K562 (cell line): ENCODE results near the gene ERF. TPM values are rescaled to one million over a fixed set of nuclear protein-coding genes. Genes with fewer than 3 reads are reported as not detected.

Experiments used
- E2F3 ChIP-seq: fragments of 250-450 bp; sonication (Bioruptor Pico); IDR thresholded peaks from 2 replicates; pipeline ENCODE4 v1.4.0; 2020; ENCODE audit warnings: mild to moderate bottlenecking
- EGR1 ChIP-seq: fragments of 450-650 bp; conservative IDR thresholded peaks from 2 replicates; pipeline ENCODE4 v1.6.1; 2017; ENCODE audit warnings: mild to moderate bottlenecking
- EP400 ChIP-seq: fragments of 450-650 bp; IDR thresholded peaks from 2 replicates; pipeline ENCODE4 v1.6.1; 2017; ENCODE audit warnings: antibody characterized with exemption, mild to moderate bottlenecking, moderate library complexity
- FOXP1 ChIP-seq: sonication (generic); formaldehyde crosslinking; IDR thresholded peaks from 2 replicates; pipeline ENCODE4 v1.8.0; 2022; ENCODE audit warnings: mild to moderate bottlenecking, missing genetic modification reagents
- HDAC6 ChIP-seq: IDR thresholded peaks from 2 replicates; pipeline ENCODE4 v1.6.1; 2012; ENCODE audit warnings: low read depth, mild to moderate bottlenecking, control low read depth, inconsistent platforms, low read length, moderate library complexity
- HIVEP1 ChIP-seq: fragments of 250-450 bp; sonication (Bioruptor Pico); IDR thresholded peaks from 2 replicates; pipeline ENCODE4 v1.4.0; 2020; ENCODE audit warnings: mild to moderate bottlenecking
- HNRNPK ChIP-seq: fragments of 200-400 bp; formaldehyde crosslinking; IDR thresholded peaks from one replicate; pipeline ENCODE4 v1.6.1; 2018; ENCODE audit warnings: mild to moderate bottlenecking, low read depth, low read length; ENCODE audit not compliant: poor library complexity, severe bottlenecking
- JUND ChIP-seq, 2 experiments: IDR thresholded peaks; 2 replicates in 1 of 2; 3 replicates in 1 of 2; pipeline ENCODE4 v1.6.1; 2011; ENCODE audit warnings: borderline replicate concordance in 2 of 2, low read depth in 2 of 2, low read length in 2 of 2, improper control_type of control experiment in 1 of 2, missing biosample characterization in 1 of 2, missing genetic modification characterization in 1 of 2, missing genetic modification reagents in 1 of 2
- SAFB ChIP-seq: fragments of 200-400 bp; formaldehyde crosslinking; IDR thresholded peaks from 2 replicates; pipeline ENCODE4 v1.6.1; 2017; ENCODE audit warnings: low read depth, low read length, borderline replicate concordance
- ZFX ChIP-seq: sonication (generic); formaldehyde crosslinking; IDR thresholded peaks from 2 replicates; pipeline ENCODE4 v1.8.0; 2022; ENCODE audit warnings: mild to moderate bottlenecking, missing genetic modification reagents, moderate library complexity
- ZNF644 ChIP-seq: fragments of 200-800 bp; sonication (Bioruptor generic); IDR thresholded peaks from 2 replicates; pipeline ENCODE4 v1.6.1; 2016; ENCODE audit warnings: low read depth, missing genetic modification characterization, missing compliant biosample characterization
- polyA plus RNA-seq, 8 experiments: library from polyadenylated mRNA; depleted of rRNA in 4 of 8; stranded (reverse) in 5 of 8; unstranded in 3 of 8; fragments of >200 nt; fragmentation: Nextera tagmentation in 2 of 8; fragmentation: Illumina TruSeq in 1 of 8; extraction: Ambion mirVana in 2 of 8; extraction: Trizol in 1 of 8; gene quantifications; 2 replicates each; pipeline versions ENCODE4 v1.2.1 to v1.2.3, GENCODE V29; 2011 to 2014; ENCODE audit warnings: inconsistent platforms in 1 of 8, missing spikeins in 1 of 8
- total RNA-seq, 7 experiments: library from RNA; depleted of rRNA in 6 of 7; stranded (reverse); fragments of >200 nt in 6 of 7; fragmentation: Illumina TruSeq in 2 of 7; extraction: Trizol in 2 of 7; gene quantifications; 2 replicates each; pipeline versions ENCODE4 v1.2.1 to v1.2.3, GENCODE V29; 2011 to 2021; ENCODE audit warnings: low replicate concordance in 1 of 7
- TF ChIP-seq, protein P1 (sequence below): IDR thresholded peaks from 3 replicates; pipeline ENCODE4 v1.6.1; 2011; ENCODE audit warnings: borderline replicate concordance, mild to moderate bottlenecking, moderate library complexity; ENCODE audit not compliant: insufficient read length; ENCODE audit errors: extremely low read depth
- TF ChIP-seq, protein P2 (sequence below): sonication (generic); formaldehyde crosslinking; IDR thresholded peaks from 2 replicates; pipeline ENCODE4 v1.5.0; 2020; ENCODE audit warnings: missing genetic modification reagents
- TF ChIP-seq, protein P3 (sequence below): fragments of 450-650 bp; formaldehyde crosslinking; IDR thresholded peaks from 2 replicates; pipeline ENCODE4 v1.4.0; 2022; ENCODE audit warnings: missing genetic modification characterization
- TF ChIP-seq, protein P4 (sequence below): fragments of 250-450 bp; sonication (Bioruptor Pico); IDR thresholded peaks from 2 replicates; pipeline ENCODE4 v1.9.0; 2021; ENCODE audit warnings: mild to moderate bottlenecking, inconsistent platforms
- TF ChIP-seq, protein P5 (sequence below), 2 experiments: fragments of 200-800 bp in 1 of 2; sonication (Bioruptor generic) in 1 of 2; sonication (generic) in 1 of 2; formaldehyde crosslinking in 1 of 2; IDR thresholded peaks in 1 of 2; conservative IDR thresholded peaks in 1 of 2; 2 replicates each; pipeline versions ENCODE4 v1.5.0 to v1.6.1; 2016 to 2020; ENCODE audit warnings: missing compliant biosample characterization in 1 of 2, missing genetic modification characterization in 1 of 2, missing genetic modification reagents in 1 of 2

The ERF gene
- total and polyA plus RNA-seq, 9 of the 15 experiments (the other 6 are each of a cell fraction or from before 2014, with no cell fraction given) = 0.03 to 75.4 (median 27.0) TPM

DNA sequence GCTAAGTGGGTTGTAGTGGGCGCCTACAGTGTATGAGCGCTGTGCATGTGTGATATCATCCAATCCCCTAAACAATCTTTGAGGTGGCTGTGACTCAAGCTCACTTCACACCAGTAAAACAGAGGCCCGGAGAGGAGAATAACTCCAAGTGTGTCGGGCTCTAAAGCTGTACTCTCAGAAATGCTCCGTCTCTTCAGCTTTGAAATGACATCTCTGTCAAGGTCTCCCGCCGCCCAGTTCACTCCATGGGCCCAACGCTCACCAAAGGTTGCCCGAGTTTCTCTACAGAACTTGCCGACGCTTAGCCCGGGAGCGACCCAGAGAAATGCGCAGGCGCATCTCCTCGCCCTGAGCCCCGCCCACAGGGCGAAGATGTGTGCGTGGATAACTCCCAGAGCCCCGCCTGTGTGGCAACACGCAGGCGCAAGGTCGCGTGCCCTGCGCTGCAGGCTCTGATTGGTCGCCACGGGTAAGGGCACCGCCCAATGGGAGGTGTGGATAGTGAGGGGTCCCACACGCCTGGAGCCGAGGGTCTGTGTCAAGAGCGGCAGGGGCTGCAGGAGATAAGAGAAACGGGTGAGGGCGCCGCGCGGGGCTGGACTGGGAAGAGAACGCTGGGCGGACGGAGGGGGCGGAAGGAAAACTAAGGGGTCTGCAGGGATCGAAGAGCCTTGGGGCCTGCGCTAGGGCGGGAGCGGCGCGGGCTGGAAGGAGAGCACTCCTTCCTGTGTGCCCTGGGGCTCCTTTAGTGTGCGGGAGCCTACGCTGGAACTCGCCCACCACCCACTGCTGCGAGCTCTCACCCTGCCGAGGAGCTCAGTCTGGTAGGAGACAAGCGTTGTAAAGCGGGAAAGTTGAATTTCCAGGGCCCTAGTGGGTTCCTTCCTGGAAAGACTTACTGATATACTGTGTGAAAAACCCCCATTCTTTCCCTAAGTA, 34.8 kb downstream of the ERF start, which contains the start of gene ZNF526 (continued):
- TF ChIP-seq, protein P1, sequence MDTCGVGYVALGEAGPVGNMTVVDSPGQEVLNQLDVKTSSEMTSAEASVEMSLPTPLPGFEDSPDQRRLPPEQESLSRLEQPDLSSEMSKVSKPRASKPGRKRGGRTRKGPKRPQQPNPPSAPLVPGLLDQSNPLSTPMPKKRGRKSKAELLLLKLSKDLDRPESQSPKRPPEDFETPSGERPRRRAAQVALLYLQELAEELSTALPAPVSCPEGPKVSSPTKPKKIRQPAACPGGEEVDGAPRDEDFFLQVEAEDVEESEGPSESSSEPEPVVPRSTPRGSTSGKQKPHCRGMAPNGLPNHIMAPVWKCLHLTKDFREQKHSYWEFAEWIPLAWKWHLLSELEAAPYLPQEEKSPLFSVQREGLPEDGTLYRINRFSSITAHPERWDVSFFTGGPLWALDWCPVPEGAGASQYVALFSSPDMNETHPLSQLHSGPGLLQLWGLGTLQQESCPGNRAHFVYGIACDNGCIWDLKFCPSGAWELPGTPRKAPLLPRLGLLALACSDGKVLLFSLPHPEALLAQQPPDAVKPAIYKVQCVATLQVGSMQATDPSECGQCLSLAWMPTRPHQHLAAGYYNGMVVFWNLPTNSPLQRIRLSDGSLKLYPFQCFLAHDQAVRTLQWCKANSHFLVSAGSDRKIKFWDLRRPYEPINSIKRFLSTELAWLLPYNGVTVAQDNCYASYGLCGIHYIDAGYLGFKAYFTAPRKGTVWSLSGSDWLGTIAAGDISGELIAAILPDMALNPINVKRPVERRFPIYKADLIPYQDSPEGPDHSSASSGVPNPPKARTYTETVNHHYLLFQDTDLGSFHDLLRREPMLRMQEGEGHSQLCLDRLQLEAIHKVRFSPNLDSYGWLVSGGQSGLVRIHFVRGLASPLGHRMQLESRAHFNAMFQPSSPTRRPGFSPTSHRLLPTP = no peak
- TF ChIP-seq E2F3 (CRISPR knock-in tag) (0 out of 2 replicates have a peak, but pooled peaks have one; percentile 27), HNRNPK (no peak), SAFB (no peak), HIVEP1 (CRISPR knock-in tag) (no peak), EP400 (peak; percentile 92), HDAC6 (no peak), FOXP1 (no peak), ZNF644 (no peak), ZFX (CRISPR knock-in tag) (peak; percentile 75), JUND (IDR thresholded peaks at IDR 0.05; ENCODE audit: borderline replicate concordance, low read depth, low read length) (peak; percentile 30; the same call in 1 of the 2 replicates), JUND (tag; IDR thresholded peaks at IDR 0.05; ENCODE audit: borderline replicate concordance, low read depth, low read length) (peak; percentile 10; the same call in 1 of the 3 replicates), EGR1 (0 out of 2 replicates have a peak, but pooled peaks have one; percentile 2)
- TF ChIP-seq, protein P2, sequence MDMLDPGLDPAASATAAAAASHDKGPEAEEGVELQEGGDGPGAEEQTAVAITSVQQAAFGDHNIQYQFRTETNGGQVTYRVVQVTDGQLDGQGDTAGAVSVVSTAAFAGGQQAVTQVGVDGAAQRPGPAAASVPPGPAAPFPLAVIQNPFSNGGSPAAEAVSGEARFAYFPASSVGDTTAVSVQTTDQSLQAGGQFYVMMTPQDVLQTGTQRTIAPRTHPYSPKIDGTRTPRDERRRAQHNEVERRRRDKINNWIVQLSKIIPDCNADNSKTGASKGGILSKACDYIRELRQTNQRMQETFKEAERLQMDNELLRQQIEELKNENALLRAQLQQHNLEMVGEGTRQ (CRISPR knock-in tag) = peak; percentile 91
- TF ChIP-seq, protein P3, sequence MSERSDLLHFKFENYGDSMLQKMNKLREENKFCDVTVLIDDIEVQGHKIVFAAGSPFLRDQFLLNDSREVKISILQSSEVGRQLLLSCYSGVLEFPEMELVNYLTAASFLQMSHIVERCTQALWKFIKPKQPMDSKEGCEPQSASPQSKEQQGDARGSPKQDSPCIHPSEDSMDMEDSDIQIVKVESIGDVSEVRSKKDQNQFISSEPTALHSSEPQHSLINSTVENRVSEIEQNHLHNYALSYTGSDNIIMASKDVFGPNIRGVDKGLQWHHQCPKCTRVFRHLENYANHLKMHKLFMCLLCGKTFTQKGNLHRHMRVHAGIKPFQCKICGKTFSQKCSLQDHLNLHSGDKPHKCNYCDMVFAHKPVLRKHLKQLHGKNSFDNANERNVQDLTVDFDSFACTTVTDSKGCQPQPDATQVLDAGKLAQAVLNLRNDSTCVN (CRISPR knock-in tag) = 0 out of 2 replicates have a peak, but pooled peaks have one; percentile 39
- TF ChIP-seq, protein P4, sequence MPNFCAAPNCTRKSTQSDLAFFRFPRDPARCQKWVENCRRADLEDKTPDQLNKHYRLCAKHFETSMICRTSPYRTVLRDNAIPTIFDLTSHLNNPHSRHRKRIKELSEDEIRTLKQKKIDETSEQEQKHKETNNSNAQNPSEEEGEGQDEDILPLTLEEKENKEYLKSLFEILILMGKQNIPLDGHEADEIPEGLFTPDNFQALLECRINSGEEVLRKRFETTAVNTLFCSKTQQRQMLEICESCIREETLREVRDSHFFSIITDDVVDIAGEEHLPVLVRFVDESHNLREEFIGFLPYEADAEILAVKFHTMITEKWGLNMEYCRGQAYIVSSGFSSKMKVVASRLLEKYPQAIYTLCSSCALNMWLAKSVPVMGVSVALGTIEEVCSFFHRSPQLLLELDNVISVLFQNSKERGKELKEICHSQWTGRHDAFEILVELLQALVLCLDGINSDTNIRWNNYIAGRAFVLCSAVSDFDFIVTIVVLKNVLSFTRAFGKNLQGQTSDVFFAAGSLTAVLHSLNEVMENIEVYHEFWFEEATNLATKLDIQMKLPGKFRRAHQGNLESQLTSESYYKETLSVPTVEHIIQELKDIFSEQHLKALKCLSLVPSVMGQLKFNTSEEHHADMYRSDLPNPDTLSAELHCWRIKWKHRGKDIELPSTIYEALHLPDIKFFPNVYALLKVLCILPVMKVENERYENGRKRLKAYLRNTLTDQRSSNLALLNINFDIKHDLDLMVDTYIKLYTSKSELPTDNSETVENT (CRISPR knock-in tag) = no peak
- TF ChIP-seq, protein P5, sequence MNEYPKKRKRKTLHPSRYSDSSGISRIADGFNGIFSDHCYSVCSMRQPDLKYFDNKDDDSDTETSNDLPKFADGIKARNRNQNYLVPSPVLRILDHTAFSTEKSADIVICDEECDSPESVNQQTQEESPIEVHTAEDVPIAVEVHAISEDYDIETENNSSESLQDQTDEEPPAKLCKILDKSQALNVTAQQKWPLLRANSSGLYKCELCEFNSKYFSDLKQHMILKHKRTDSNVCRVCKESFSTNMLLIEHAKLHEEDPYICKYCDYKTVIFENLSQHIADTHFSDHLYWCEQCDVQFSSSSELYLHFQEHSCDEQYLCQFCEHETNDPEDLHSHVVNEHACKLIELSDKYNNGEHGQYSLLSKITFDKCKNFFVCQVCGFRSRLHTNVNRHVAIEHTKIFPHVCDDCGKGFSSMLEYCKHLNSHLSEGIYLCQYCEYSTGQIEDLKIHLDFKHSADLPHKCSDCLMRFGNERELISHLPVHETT (CRISPR knock-in tag; conservative IDR thresholded peaks at IDR 0.05 in 1 of 2, IDR thresholded peaks at IDR 0.05 in 1 of 2) = no peak; a peak in 1 of 4 replicates
